Brain microvascular endothelial cell (primary cell): ENCODE results near the gene FLT3LG.
A peak's percentile ranks its signal among the peaks of the same experiment; 100 is the strongest.

Experiments used
- DNase-seq: peaks from one replicate; pipeline ENCODE4 v3.0.0-alpha.2; 2020
- H3K27ac ChIP-seq: fragments of 250-450 bp; sonication (Bioruptor Pico); 2 replicates; pipeline ENCODE4 v1.5.1; 2020; ENCODE audit warnings: mild to moderate bottlenecking, moderate library complexity
- H3K27me3 ChIP-seq: fragments of 250-450 bp; sonication (Bioruptor Pico); replicated peaks from 2 replicates; pipeline ENCODE4 v1.5.1; 2020; ENCODE audit warnings: mild to moderate bottlenecking
- H3K36me3 ChIP-seq: fragments of 250-450 bp; sonication (Bioruptor Pico); replicated peaks from 2 replicates; pipeline ENCODE4 v1.5.1; 2020; ENCODE audit warnings: mild to moderate bottlenecking
- H3K4me3 ChIP-seq: 2 replicates; pipeline ENCODE4 v1.5.1; 2011; ENCODE audit warnings: low read depth, mild to moderate bottlenecking, control low read depth, low read length, moderate library complexity
- in situ Hi-C: cut with HindIII; loops from 2 replicates; pipeline ENCODE4 v1.10.0; 2017; ENCODE audit warnings: low sequenced_read_pairs, low pct_ligation_motif_present
- TF ChIP-seq, protein P1 (sequence below): IDR thresholded peaks from 2 replicates; pipeline ENCODE4 v1.5.1; 2011; ENCODE audit warnings: low read depth, mild to moderate bottlenecking, moderate library complexity, low read length, control low read depth, inconsistent platforms; ENCODE audit errors: missing control alignments

Gene FLT3LG

GRCh38 chr19:49497047-49497788 lies 23.2 kb downstream of the FLT3LG start:
- DNase-seq = peak; percentile 47
- TF ChIP-seq, protein P1, sequence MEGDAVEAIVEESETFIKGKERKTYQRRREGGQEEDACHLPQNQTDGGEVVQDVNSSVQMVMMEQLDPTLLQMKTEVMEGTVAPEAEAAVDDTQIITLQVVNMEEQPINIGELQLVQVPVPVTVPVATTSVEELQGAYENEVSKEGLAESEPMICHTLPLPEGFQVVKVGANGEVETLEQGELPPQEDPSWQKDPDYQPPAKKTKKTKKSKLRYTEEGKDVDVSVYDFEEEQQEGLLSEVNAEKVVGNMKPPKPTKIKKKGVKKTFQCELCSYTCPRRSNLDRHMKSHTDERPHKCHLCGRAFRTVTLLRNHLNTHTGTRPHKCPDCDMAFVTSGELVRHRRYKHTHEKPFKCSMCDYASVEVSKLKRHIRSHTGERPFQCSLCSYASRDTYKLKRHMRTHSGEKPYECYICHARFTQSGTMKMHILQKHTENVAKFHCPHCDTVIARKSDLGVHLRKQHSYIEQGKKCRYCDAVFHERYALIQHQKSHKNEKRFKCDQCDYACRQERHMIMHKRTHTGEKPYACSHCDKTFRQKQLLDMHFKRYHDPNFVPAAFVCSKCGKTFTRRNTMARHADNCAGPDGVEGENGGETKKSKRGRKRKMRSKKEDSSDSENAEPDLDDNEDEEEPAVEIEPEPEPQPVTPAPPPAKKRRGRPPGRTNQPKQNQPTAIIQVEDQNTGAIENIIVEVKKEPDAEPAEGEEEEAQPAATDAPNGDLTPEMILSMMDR = no peak
- Histone ChIP-seq H3K27me3 (no peaks in the 10 kb centered on the region), H3K36me3 (peaks cover 46% of the 10 kb centered on the region), H3K27ac (peak overlapping the region; percentile 92), H3K4me3 (peak overlapping the region; percentile 70)
- in situ Hi-C loops = no loop called here

- Histone ChIP-seq H3K4me3 (peak overlapping the region; percentile 70), H3K36me3 (peaks cover 41% of the 10 kb centered on the region), H3K27me3 (no peaks in the 10 kb centered on the region), H3K27ac (no peak overlapping the region)
- in situ Hi-C loops = no loop called here
- TF ChIP-seq, protein P1 = no peak
- DNase-seq = no peak
Measured at GRCh38 chr19:49497789-49498103, 23.7 kb downstream of the FLT3LG start.

- H3K27me3 ChIP-seq = no peaks in the 10 kb centered on the region
- in situ Hi-C loops = no loop called here
- peak overlapping the region; percentile 70 for H3K4me3 ChIP-seq
- TF ChIP-seq, protein P1 = no peak
- DNase-seq = no peak
- H3K36me3 ChIP-seq = peaks cover 33% of the 10 kb centered on the region
- no peak overlapping the region for H3K27ac ChIP-seq
Measured at GRCh38 chr19:49498475-49498874, 24.5 kb downstream of the FLT3LG start.

GRCh38 chr19:49499030-49499670 lies 25.1 kb downstream of the FLT3LG start:
- Histone ChIP-seq H3K4me3 (peak overlapping the region; percentile 12), H3K36me3 (peaks cover 33% of the 10 kb centered on the region), H3K27ac (no peak overlapping the region), H3K27me3 (no peaks in the 10 kb centered on the region)
- in situ Hi-C loops = no loop called here
- no peak for DNase-seq
- TF ChIP-seq, protein P1 = no peak

- H3K4me3 ChIP-seq = no peak overlapping the region
- peak; percentile 47 for DNase-seq
- H3K27ac ChIP-seq = no peak overlapping the region
- H3K27me3 ChIP-seq = no peaks in the 10 kb centered on the region
- TF ChIP-seq, protein P1 = peak; percentile 75
- in situ Hi-C loops = no loop called here
- peaks cover 23% of the 10 kb centered on the region for H3K36me3 ChIP-seq
Measured at GRCh38 chr19:49502866-49503581, 29.0 kb downstream of the FLT3LG start.
